ENCODE data around the gene PER2.

DNA sequence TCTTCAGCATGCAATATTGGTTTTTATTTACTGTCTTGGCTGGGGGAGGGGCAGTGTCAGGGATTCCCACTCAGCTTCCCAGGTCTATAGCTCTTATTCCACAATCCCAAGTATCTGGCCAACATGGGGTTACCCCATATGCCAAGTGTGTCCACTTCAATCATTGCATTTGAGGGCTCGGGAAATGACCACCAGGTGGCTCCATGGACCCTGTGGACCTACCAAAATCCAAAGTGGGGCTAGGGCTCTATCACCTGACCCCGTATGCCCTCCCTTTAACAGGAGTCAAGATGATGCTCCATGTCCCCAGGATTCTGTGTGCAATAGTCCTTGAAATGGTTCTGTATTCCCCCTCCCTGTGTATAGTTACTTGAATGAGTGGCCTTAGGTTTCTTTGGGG lies 19.8 kb upstream of the PER2 start:
- TF ChIP-seq CTCF (IDR thresholded peaks at IDR 0.05) (no peak), POLR2A (IDR thresholded peaks at IDR 0.05) (no peak)
